IPS-15b (cell line): Measurements from ENCODE around the gene RNF19B.

Experiments used
- H3K27me3 ChIP-seq: one replicate; pipeline ENCODE4 v1.6.1; 2013; ENCODE audit warnings: low read length; ENCODE audit not compliant: control insufficient read depth, insufficient read depth
- H3K36me3 ChIP-seq: one replicate; pipeline ENCODE4 v1.6.1; 2013; ENCODE audit warnings: low read length; ENCODE audit not compliant: control insufficient read depth, insufficient read depth
- H3K4me1 ChIP-seq: one replicate; pipeline ENCODE4 v1.6.1; 2013; ENCODE audit warnings: mild to moderate bottlenecking, low read length; ENCODE audit not compliant: control insufficient read depth, insufficient read depth
- H3K4me3 ChIP-seq: one replicate; pipeline ENCODE4 v1.5.1; 2013; ENCODE audit warnings: low read depth, low read length
- H3K9ac ChIP-seq: one replicate; pipeline ENCODE4 v1.6.1; 2013; ENCODE audit warnings: low read depth, mild to moderate bottlenecking, low read length
- H3K9me3 ChIP-seq: one replicate; pipeline ENCODE4 v1.6.1; 2013; ENCODE audit warnings: mild to moderate bottlenecking, low read length; ENCODE audit not compliant: control insufficient read depth, insufficient read depth

Gene RNF19B

GRCh38 chr1:32964461-32965250, at the start of gene RNF19B:
TSS of gene RNF19B (minus strand) at chr1:32964809. CDS start at chr1:32964685, 124 bp downstream.
- no peaks in the 10 kb centered on the region for H3K36me3 ChIP-seq
- peak within 1 kb of the TSS; percentile 79 for H3K4me3 ChIP-seq
- H3K27me3 ChIP-seq, result peaks cover 27% of the 10 kb centered on the region
- H3K9me3 ChIP-seq, result no peaks in the 10 kb centered on the region
- H3K4me1 ChIP-seq, result peaks cover 9% of the 10 kb centered on the region
- peak within 1 kb of the TSS; percentile 37 for H3K9ac ChIP-seq

GRCh38 chr1:33013791-33014190, 49.2 kb upstream of the RNF19B start:
- Histone ChIP-seq H3K9ac (no peak overlapping the region), H3K4me3 (no peak overlapping the region), H3K4me1 (no peaks in the 10 kb centered on the region), H3K36me3 (peaks cover 37% of the 10 kb centered on the region), H3K9me3 (no peaks in the 10 kb centered on the region), H3K27me3 (no peaks in the 10 kb centered on the region)

- no peaks in the 10 kb centered on the region for H3K9me3 ChIP-seq
- H3K4me3 ChIP-seq, result no peak overlapping the region
- no peaks in the 10 kb centered on the region for H3K4me1 ChIP-seq
- H3K36me3 ChIP-seq, result peaks cover 31% of the 10 kb centered on the region
- H3K9ac ChIP-seq, result no peak overlapping the region
- H3K27me3 ChIP-seq, result no peaks in the 10 kb centered on the region
Measured at GRCh38 chr1:33012165-33012564, 47.6 kb upstream of the RNF19B start.

- peaks cover 2% of the 10 kb centered on the region for H3K4me1 ChIP-seq
- no peaks in the 10 kb centered on the region for H3K27me3 ChIP-seq
- H3K9me3 ChIP-seq, result no peaks in the 10 kb centered on the region
- H3K4me3 ChIP-seq, result no peak overlapping the region
- peaks cover 31% of the 10 kb centered on the region for H3K36me3 ChIP-seq
- H3K9ac ChIP-seq, result no peak overlapping the region
Measured at GRCh38 chr1:33010932-33011731, 46.5 kb upstream of the RNF19B start.

- Histone ChIP-seq H3K36me3 (peaks cover 31% of the 10 kb centered on the region), H3K9me3 (no peaks in the 10 kb centered on the region), H3K4me1 (peaks cover 2% of the 10 kb centered on the region), H3K27me3 (no peaks in the 10 kb centered on the region), H3K4me3 (no peak overlapping the region), H3K9ac (no peak overlapping the region)
Measured at GRCh38 chr1:33009561-33009960, 45.0 kb upstream of the RNF19B start.

- H3K27me3 ChIP-seq, result no peaks in the 10 kb centered on the region
- H3K9me3 ChIP-seq, result no peaks in the 10 kb centered on the region
- no peak overlapping the region for H3K4me3 ChIP-seq
- peaks cover 28% of the 10 kb centered on the region for H3K36me3 ChIP-seq
- peaks cover 2% of the 10 kb centered on the region for H3K4me1 ChIP-seq
- no peak overlapping the region for H3K9ac ChIP-seq
Measured at GRCh38 chr1:33008051-33008914, 43.7 kb upstream of the RNF19B start.

GRCh38 chr1:33007190-33008050, 42.8 kb upstream of the RNF19B start:
- Histone ChIP-seq H3K4me1 (peaks cover 2% of the 10 kb centered on the region), H3K36me3 (peaks cover 19% of the 10 kb centered on the region), H3K9ac (no peak overlapping the region), H3K9me3 (no peaks in the 10 kb centered on the region), H3K4me3 (no peak overlapping the region), H3K27me3 (no peaks in the 10 kb centered on the region)

- Histone ChIP-seq H3K27me3 (no peaks in the 10 kb centered on the region), H3K9me3 (no peaks in the 10 kb centered on the region), H3K9ac (no peak overlapping the region), H3K36me3 (peaks cover 6% of the 10 kb centered on the region), H3K4me1 (peaks cover 2% of the 10 kb centered on the region), H3K4me3 (no peak overlapping the region)
Measured at GRCh38 chr1:33005838-33006421, 41.3 kb upstream of the RNF19B start.

GRCh38 chr1:33005117-33005837, 40.7 kb upstream of the RNF19B start:
- Histone ChIP-seq H3K4me1 (peaks cover 2% of the 10 kb centered on the region), H3K36me3 (peaks cover 5% of the 10 kb centered on the region), H3K9ac (no peak overlapping the region), H3K4me3 (no peak overlapping the region), H3K27me3 (no peaks in the 10 kb centered on the region), H3K9me3 (no peaks in the 10 kb centered on the region)

- Histone ChIP-seq H3K4me3 (no peak overlapping the region), H3K36me3 (peaks cover 5% of the 10 kb centered on the region), H3K9ac (no peak overlapping the region), H3K27me3 (no peaks in the 10 kb centered on the region), H3K4me1 (peaks cover 2% of the 10 kb centered on the region), H3K9me3 (no peaks in the 10 kb centered on the region)
Measured at GRCh38 chr1:33004613-33005012, 40.0 kb upstream of the RNF19B start.
